SIG-M5 (cell line): Measurements from ENCODE around the gene WNK4.
"Not testable (repeated sequence)": the region's sequence is repeated elsewhere in the genome, so short reads cannot be mapped to it uniquely, and the experiment has no call there.

Experiments used
- DNase-seq: peaks from one replicate; lab custom pipeline; 2025; lab: John Stamatoyannopoulos, UW

WNK4 gene

GRCh38 chr17:42779936-42780850, at the start of gene WNK4:
TSS of gene WNK4 (plus strand) at chr17:42780610. CDS start at chr17:42780699, 89 bp downstream.
- no peak for DNase-seq

- no peak for DNase-seq
Measured at GRCh38 chr17:42740699-42741098, 39.7 kb upstream of the WNK4 start.

GRCh38 chr17:42742916-42743315, 37.5 kb upstream of the WNK4 start:
- not testable (repeated sequence) for DNase-seq

GRCh38 chr17:42743595-42744282, 36.7 kb upstream of the WNK4 start:
- DNase-seq: no peak

DNA sequence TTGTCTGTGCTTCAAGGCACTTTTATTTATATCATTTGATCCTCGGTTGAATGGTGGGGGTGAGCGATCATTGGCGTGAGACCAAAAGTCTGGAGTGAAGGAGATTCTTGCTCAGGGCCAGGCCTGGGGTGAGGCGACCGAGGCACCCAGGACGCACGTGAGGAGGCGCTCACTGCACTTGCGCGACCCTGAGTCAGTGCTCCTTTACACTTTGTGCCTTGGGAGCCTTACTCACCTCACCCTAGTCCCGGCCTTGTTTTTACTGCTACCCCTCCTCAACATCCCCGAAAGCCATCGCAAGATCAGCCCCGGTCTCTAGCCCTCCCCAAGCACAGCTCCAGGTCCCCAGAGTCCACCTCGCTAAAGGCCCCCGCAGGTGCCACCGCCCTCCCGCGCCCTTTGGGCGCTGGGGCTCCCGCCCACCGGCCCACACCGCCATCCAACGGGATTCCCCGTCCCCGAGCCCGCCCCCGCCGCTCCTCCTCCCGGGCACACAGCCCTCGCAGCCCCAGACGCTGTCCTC, 36.1 kb upstream of the WNK4 start:
- no peak for DNase-seq

DNA sequence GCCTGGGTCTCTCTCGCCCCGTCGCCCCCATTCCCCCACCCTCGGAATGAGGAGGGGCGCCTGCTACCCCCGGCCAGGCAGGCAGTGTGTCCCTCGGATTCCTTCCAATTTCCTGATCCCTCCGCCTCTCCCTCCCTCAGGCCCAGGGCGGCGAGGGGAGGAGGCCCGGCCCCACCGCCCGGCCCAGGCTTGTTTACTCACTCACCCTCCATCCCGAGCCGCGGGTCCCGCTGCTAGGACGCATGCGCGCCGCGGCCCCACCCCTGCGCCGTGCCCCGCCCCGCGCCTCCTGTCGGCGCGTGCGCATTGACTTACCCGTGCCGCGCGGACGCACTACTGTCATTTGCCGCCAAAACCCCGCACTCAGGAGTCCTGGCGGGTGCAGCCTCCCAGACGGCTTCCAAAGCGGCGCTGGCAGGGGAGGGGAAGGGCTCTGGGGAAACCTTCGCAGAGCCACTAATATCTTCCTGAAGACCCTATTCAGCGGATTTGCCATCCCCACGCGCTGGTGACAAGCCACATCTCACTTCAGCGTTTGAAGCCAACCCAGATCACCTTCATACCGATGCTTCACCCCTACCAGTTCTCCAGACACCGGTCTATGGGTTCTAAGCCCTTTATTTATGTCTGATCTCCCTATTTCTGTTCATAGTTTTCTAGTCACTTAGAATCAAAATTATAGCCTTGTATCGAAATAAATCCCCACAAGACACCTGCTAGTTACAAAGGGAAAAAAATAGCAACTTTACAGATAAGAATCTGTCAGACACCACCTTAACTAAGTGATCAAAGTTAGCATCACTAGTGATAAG, 35.4 kb upstream of the WNK4 start, which contains the start of gene EZH1:
Gene EZH1 (minus strand): TSS at position 235 of the 812 bp plus-strand sequence. CDS start 16,099 bp downstream, outside the sequence.
- DNase-seq: peak; percentile 60

DNA sequence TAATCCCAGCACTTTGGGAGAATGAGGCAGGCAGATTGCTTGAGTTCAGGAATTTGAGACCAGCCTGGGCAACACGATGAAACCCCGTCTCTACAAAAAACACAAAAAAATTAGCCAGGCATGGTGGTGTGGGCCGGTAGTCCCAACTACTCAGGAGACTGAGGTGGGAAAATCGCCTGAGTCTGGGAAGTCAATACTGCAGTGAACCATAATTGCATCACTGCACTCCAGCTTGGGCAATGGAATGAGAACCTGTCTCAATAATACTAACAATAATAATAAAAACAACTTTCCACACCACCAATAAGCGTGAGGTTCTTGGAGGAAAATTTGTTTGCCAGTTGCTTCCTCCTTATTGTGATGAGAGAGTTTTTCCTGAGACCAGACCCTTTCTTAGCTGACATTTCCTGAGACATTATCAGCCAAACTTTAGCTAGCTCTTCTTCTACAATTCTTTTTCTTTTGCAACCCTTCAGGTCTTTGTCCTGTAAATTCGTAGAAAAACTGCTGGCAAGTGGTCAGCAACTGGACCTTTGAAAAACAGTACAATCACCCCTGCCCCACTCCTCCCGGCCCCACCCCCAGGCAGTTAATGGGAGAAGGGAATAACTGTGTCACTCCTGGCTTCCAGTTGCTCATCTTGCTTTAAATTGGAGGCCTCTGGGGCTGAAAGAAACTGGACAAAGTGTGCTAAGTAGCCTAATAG, 32.1 kb upstream of the WNK4 start:
- no peak for DNase-seq

- DNase-seq: no peak
Measured at GRCh38 chr17:42748908-42749798, 31.3 kb upstream of the WNK4 start.

DNA sequence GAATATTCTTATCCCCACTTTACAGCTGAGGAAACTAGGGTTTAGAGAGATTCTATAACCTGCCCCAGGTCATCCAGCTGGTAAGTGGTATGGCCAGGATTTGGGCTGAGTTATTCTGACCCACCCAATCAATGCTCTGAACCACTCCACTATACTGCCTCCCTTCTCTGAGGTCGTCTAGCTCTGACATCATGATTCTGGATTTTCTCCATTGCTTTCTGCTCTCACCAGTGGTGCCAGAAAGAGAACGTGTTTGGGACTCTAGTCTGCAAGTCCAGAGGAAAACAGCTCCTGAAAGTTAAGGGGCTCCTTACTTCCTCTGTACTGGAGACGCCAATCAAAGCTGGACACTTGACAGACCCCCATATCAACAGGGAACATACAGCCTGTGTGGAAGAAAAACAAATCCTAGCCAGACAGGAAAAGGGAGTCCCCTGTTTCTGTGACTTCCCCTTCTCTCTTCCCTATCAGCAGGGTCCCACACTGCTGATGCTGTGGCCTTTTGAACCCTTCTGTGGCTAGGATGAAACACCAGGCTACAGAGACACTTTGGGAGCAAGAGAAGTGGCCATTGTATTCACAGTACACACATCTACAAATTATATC, 29.6 kb upstream of the WNK4 start:
- DNase-seq: no peak

DNA sequence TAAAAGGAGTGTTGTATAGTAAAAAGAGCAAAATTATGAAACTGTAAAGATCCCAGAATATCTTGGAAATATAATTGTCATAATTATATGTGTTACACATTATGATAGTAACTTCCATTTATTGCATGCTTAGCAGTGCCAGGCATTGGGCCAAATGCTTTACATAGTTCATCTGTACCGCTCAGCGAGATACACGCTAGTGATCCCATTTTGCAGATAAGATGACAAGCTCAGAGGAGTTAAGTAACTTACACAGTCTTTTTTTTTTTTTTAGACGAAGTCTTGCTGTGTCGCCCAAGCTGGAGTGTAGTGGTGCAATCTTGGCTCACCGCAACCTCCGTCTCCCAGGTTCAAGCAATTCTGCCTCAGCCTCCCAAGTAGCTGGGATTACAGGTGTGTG, 28.8 kb upstream of the WNK4 start:
- no peak for DNase-seq

DNA sequence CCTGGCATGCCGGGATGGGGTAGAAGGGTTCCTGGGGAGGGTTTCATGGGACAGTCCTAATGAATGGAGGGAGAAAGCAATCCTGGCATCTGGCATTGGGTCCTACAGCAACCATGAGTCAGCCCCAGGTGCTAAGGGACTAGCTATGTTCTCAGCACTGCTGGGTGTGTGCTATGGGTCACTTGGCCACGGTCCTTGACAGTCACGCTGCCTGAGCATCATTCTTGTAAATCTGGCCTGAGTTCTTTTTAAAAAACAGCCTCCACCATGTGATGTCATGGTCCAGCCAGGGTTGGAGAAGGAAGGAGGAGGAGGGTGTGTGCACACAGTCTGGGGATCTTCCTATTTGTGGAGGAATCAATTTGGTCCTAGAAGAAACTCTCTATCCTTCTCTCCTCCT, 25.6 kb upstream of the WNK4 start:
- no peak for DNase-seq

DNA sequence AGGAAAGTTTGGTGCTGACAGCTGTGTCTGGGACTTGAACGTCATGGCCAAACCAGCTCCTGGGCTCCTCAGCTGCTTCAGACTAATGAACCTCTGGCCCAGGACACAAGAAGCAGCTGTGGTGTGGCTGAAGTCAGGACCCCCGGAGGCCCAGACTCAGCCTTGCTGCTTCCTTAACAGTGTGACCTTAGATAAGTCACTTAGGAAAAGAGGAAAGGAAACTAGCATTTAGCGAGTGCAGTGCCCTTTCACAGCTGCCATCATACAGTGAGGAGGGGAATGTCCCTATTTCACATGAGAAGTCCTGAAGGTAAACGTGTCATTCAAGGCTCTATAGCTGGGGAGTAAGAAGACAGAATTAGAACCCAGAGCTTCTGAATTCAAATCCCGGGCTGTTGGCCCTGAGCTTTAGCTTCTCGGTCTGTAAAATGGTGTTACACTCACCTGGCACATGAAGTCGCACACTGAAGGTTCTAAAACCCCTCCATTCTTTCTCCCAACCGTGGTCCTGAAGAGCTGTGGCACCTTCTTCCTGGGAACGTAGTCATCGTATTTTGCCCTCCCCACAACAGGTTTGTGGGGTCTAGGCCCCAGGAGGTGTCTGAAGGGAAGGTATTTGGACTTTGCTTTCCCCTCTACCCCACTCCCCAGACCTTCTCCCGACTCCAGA, 20.3 kb upstream of the WNK4 start:
- no peak for DNase-seq

GRCh38 chr17:42760652-42761581, 19.5 kb upstream of the WNK4 start, which contains the start of gene RAMP2:
TSS of gene RAMP2 (plus strand) at chr17:42761227. CDS start at chr17:42761262, 35 bp downstream.
- no peak for DNase-seq

- DNase-seq: no peak
Measured at GRCh38 chr17:42761638-42762037, 18.8 kb upstream of the WNK4 start.

GRCh38 chr17:42766124-42766523, 14.3 kb upstream of the WNK4 start:
- DNase-seq: no peak

DNA sequence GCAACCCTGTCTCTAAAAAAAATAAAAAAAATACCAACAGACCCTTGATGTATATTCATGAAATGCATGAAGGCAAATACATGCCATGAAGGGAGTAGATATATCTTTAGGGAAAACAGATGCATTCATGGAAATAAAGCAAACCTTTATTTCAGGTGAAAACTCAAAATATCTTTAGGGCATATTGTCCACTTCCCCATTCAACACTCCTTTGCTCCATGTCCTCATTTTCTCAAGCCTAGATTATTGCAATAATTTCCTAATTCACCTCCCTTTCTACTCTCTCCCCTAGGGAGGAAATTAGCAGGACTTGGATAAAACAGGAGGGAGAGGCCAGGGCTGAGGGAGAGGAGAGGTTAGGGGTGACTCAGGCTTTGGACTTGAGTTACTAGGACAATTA, 12.9 kb upstream of the WNK4 start:
- no peak for DNase-seq

DNA sequence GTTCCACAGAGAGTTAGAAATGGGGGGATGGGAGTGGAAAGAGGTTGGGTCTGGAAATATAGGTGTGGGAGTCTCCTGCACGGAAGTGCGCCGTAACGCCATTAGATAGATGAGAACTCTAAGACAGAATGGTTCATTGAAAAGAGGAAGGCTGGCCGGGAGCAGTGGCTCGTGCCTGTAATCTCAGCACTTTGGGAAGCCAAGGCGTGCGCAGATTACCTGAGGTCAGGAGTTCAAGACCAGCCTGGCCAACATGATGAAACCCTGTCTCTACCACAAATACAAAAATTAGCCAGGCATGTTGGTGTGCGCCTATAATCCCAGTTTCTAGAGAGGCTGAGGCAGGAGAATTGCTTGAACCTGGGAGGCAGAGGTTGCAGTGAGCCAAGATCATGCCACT, 12.4 kb upstream of the WNK4 start:
- DNase-seq: not testable (repeated sequence)

DNA sequence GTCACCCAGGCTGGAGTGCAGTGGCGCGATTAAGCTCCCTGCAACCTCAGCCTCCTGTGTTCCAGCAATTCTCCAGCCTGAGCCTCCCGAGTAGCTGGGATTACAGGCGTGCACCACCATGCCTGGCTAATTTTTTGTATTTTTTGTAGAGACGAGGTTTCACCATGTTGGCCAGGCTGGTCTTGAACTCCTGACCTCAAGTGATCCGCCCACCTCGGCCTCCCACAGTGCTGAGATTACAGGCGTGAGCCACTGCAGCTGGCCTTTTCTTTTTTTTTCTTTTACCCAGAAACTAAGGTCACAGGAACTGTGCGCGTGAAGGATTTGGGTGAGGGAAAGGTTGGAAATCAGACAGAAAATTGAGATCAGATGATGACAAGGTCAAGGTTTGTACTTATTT, 10.4 kb upstream of the WNK4 start:
- DNase-seq: not testable (repeated sequence)
